Left lobe of liver (tissue), 2 donors: ENCODE data around the gene ITGA7. TPM values are rescaled to one million over a fixed set of nuclear protein-coding genes. Genes with fewer than 3 reads are reported as not detected.
A peak's percentile ranks its signal among the peaks of the same experiment; 100 is the strongest.
"Not testable (repeated sequence)": the region's sequence is repeated elsewhere in the genome, so short reads cannot be mapped to it uniquely, and the experiment has no call there.

Experiments
- ATAC-seq: fragments of 200-7000 bp; cut with Tn5 transposase; one replicate; pipeline ENCODE4 v1.9.1; 2020; ENCODE audit warnings: mild to moderate bottlenecking, moderate library complexity
- DNase-seq: peaks from one replicate; pipeline ENCODE4 v3.0.0-alpha.2; 2020; ENCODE audit warnings: low spot score
- total RNA-seq: library from RNA; stranded (reverse); gene quantifications from one replicate; pipeline ENCODE4 v1.2.1, GENCODE V29; 2021
- donor health status: DM: no; HTN: no; CAD: no; lungs with moderate emphysema.
- donor health status: DM: no; HTN: yes; CAD: no.

The ITGA7 gene
- total RNA-seq, 1 donor from 2014 or later = 16.9 TPM

- ATAC-seq (no peak), DNase-seq (no peak)
Measured at GRCh38 chr12:55657212-55657611, 50.5 kb downstream of the ITGA7 start.

GRCh38 chr12:55654511-55655214 is 53.0 kb downstream of the ITGA7 start:
- DNase-seq = peak; percentile 39
- ATAC-seq = no peak

DNA sequence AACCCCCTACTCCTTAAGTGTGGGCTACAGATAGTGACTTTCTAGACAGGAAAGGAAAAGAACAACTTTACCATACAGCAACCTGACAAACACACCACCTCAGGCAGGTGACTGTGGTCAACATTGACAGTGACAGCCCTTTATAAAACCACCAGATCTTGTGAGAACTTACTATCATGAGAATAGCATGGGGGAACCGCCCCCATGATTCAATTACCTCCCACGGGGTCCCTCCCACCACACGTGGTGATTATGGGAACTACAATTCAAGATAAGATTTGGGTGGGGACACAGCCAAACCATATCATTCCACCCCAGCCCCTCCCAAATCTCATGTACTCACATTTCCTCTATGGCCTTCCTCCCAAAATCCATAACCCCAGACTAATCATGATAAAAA is 54.7 kb downstream of the ITGA7 start:
- peak; percentile 12 for DNase-seq
- no peak for ATAC-seq

- ATAC-seq (no peak), DNase-seq (peak; percentile 18)
Measured at GRCh38 chr12:55652352-55652751, 55.4 kb downstream of the ITGA7 start.

DNA sequence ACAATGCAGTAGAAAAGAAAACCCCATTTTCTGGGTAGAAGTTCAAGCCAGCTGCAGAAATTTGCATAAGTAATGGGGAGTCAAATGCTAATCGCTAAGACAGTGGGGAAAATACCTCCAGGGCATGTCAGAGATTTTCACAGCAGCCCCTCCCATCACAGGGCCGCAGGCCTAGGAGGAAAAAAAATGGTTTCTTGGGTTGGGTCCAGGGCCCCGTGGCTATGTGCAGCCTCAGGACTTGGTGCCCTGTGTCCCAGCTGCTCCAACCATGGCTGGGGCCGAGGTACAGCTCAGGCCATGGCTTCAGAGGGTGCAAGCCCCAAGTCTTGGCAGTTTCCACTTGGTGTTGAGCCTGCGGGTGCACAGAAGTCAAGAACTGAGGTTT is 56.4 kb downstream of the ITGA7 start:
- DNase-seq (no peak), ATAC-seq (no peak)

GRCh38 chr12:55650620-55651298 is 56.9 kb downstream of the ITGA7 start:
- DNase-seq, ATAC-seq: not testable (repeated sequence)

DNA sequence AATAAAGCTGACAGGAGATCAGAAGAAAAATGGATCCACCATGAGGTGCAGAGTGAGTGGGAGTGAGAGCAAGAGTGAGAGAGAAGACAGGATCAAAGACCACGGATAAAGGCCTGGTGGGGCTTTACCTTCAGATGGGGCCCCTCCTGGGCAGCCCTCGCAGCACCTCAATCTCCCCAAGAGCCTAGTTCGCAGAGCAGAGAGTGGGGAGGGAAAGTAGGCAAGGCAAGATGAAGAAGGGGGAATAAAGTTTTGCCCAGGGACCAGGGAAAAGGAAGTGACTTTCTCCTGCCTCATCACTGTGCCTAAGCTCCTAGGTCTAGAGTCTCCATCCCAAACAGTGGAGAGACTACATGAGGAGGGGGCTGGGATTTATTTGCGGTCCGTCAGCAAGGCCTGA is 60.7 kb downstream of the ITGA7 start:
- DNase-seq (no peak), ATAC-seq (no peak)

DNA sequence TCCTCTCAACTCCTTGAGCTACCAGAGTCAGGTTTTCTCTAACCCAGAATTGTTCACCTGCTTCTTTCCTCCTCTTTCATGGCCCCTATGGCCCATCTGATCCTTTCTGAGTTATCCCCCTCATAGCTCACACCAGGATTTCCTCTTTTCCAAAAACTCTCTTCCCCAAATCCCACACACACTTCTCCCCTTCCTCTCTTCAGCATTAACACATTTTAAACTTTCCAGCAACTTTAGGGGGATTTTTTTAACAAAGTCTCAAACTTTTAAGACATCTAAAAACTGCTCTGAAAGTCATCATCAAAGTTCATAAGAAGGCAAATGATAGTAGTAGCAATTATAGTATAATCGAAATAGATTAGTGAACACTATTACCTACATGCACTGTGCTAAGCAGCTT is 63.1 kb downstream of the ITGA7 start:
- no peak for ATAC-seq
- no peak for DNase-seq

GRCh38 chr12:55642669-55643068 is 65.0 kb downstream of the ITGA7 start:
- ATAC-seq = no peak
- DNase-seq = peak; percentile 42

GRCh38 chr12:55642267-55642666 is 65.4 kb downstream of the ITGA7 start:
- ATAC-seq (no peak), DNase-seq (no peak)

DNA sequence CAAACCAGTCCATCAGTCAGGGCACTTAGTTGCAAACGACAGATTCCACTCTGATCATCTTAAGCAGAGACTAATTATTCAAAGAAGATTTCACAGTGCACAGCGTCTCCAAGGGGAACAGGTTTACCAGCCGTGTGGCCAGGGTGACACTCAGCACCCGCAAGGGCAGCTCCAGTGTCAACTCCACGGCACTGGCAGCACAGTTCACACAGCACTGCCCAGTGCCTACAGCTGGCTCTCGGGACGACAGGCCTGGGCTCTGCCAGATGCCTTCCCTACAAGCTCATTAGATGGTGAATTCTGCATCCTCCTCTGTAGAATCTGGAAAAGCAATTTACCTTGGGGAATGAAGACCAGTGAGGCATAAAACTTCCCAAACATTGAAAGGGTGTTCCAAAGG is 66.1 kb downstream of the ITGA7 start:
- no peak for DNase-seq
- no peak for ATAC-seq

GRCh38 chr12:55637467-55637866 is 70.2 kb downstream of the ITGA7 start:
- DNase-seq = no peak
- no peak for ATAC-seq

- DNase-seq (no peak), ATAC-seq (no peak)
Measured at GRCh38 chr12:55636853-55637252, 70.9 kb downstream of the ITGA7 start, which contains the start of gene OR10P1. Gene OR10P1 (plus strand): TSS chr12:55636892. CDS start chr12:55636892, 0 bp downstream.

DNA sequence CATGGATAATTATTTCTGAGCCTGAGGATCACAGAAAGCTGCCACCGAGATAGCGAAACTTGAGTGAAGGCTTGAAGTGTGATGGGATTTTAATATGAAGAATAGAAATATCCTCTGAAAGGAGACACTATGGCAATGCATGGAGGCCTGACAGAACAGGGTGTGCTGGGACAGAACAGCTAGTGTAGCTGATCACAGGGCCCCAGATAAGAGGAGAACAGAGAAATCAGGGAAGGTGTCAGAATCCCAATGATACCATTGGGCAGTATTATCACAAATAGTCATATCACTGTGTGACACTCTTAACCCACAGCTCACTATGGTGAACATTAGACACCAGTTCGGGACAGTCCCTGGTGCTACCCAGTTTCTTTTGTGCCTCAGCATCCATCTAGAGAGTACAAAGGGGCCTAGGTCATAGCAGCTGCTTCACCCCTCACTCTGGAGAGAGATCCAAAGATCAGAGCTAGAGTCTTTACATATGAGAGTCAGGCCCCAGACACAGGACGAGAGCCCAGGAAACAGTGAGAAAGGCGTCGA is 71.5 kb downstream of the ITGA7 start:
- DNase-seq (no peak), ATAC-seq (no peak)

Other genes with a start within 250 kb of the ITGA7 start
- not detected for gene OR6C70, start 237.8 kb downstream of the ITGA7 start, total RNA-seq
- not detected for gene OR6C68, start 215.5 kb downstream of the ITGA7 start, total RNA-seq
- gene OR6C4, start 158.3 kb downstream of the ITGA7 start, total RNA-seq = not detected
- not detected for gene OR2AP1, start 135.4 kb downstream of the ITGA7 start, total RNA-seq
- gene OR10P1, start 71.0 kb downstream of the ITGA7 start, total RNA-seq = not detected
- 97.2 TPM for gene BLOC1S1, start 8.1 kb upstream of the ITGA7 start, total RNA-seq
- 60.0 TPM for gene RDH5, start 12.5 kb upstream of the ITGA7 start, total RNA-seq
- gene CD63, start 21.1 kb upstream of the ITGA7 start, total RNA-seq = 203 TPM
- 1.1 TPM for gene GDF11, start 35.2 kb upstream of the ITGA7 start, total RNA-seq
- 11.9 TPM for gene SARNP, start 109.8 kb upstream of the ITGA7 start, total RNA-seq
- gene ORMDL2, start 110.1 kb upstream of the ITGA7 start, total RNA-seq = 28.4 TPM
- gene DNAJC14, start 121.7 kb upstream of the ITGA7 start, total RNA-seq = 14.2 TPM
- gene MMP19, start 135.0 kb upstream of the ITGA7 start, total RNA-seq = 2.2 TPM
- gene PYM1, start 220.0 kb upstream of the ITGA7 start, total RNA-seq = 16.5 TPM
- gene DGKA, start 223.3 kb upstream of the ITGA7 start, total RNA-seq = 4.9 TPM